Inferior parietal cortex (tissue), 1 donor: ENCODE measurements around the gene LRRC8E.
"Not testable (repeated sequence)": the region's sequence is repeated elsewhere in the genome, so short reads cannot be mapped to it uniquely, and the experiment has no call there.

Experiments used
- DNase-seq: peaks from one replicate; pipeline ENCODE4 v3.0.0-alpha.2; 2016; ENCODE audit errors: extremely low spot score

LRRC8E gene

DNA sequence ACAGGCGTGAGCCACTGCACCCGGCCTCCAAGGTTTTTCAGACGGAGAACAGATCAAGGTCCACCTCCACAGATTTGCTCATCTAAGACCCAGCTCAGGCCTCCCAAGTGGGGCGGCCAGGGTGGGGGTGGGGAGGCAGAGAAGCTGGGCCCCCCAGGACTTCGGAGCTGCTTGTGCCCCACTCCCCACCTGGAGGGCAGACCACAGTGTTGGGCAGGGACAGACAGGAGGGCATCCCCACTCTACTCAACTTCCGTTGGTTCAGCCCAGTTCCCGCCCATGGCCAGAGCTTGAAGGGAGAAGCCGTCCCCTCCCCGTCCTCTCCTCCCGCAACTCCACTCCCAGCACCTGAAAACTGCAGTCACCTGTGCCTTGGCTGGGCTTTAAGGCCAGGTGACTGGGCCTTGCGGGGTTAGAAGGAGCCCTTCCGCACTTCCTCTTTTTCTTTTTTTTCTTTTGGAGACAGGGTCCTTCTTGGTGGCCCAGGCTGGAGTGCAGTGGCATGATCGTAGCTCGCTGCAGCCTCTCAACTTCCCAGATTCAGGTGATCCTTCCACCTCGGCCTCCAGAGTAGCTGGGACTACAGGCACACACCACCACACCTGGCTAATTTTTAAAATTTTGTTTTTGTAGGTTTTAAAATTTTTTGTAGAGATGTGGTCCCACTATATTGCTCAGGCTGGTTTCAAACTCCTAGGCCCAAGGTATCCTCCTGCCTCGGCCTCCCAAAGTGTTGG is 734 bp upstream of the LRRC8E start:
- DNase-seq: no peak

DNA sequence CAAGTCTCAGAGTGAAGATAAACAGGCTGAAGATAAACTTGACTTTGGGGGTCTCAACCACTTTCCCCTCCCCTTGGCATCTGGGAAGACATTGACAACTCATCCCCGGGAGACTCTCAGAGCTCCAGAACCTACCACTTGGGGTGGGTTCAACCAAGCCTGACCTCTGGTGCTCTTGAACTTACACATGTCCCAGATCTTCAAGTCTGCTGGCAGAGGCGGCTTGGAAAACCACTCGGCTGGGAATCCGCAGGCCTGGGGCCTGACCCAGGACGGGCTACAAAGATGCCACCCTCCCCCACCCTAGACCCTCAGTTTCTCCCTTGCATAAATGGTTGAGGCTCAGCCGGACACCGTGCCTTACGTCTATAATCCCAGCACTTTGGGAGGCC is 512 bp downstream of the LRRC8E start:
- no peak for DNase-seq

DNA sequence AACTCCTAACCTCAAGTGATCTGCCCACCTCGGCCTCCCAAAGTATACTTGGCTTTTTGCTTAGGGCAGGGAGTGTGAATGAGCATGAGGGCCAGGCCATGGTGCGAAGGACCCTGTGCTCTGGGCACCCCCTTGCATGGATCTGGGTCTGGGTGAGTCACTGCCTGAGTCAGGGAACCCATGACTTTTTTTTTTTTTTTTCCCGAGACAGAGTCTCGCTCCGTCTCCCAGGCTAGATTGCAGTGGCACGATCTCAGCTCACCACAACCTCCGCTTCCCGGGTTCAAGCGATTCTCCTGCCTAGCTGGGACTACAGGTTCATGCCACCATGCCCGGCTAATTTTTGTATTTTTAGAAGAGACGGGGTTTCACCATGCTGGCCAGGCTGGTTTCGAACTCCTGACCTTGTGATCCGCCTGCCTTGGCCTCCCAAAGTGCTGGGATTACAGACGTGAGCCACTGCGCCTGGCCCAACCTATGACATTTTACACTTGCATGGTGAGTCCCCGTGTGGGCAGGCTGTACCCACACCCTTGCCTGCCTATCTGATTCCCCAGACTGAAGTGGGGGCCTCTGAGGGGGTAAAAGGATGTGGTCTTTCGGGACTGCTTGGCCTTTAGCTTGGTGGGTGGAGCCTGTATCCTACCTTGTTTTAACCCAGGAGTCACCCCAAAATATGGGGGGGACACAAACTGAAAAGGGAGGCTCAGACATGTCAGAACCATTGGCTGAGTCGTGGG is 5.2 kb downstream of the LRRC8E start:
- not testable (repeated sequence) for DNase-seq

DNA sequence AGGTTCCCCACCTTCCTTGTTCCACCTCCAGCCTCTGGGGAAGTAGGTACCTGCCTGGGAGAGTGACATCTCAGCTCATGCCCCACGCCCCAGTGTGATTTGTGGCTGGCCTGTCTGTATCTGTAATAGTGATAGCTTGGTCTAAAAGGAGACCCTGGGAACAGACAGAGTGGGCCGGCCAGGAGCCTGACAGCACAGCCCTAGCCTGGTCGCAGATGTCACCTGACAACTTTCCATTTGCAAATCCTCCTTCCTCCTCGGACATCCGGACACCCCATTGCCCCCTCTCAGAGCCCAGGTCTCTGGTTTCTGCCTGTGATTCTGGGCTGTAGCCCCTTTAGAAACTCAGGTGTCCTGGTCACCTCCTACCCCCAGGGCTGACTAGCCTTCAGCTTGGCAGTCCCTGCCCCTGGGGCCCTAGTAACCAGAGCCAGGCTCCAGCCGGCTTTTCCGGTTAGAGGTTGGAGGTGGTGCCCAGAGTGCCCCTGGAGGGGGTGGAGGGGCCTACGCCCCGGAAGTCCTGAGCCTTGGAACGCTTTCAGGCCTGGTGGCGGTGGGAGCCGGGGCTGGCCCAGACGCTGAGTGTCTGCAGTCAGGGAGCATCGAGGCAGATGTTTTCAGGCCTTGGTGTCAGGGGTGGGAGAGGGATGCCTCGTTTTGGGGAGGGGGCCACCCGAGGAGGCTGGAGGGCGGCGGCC is 6.5 kb downstream of the LRRC8E start:
- no peak for DNase-seq

DNA sequence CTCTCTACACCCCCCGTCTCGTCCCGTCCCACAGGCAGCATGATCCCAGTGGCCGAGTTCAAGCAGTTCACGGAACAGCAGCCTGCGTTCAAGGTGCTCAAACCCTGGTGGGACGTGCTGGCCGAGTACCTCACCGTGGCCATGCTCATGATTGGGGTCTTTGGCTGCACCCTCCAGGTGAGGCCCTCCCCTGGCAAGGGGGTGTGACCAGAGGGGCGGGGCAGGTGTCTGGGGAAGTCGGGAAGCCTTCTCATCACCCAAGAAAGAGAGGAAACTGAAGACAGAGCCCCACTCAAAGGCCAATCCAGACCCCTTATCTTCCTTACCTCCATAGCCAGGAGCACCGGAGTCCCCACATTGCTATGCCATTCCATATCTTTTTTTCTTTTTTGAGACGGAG is 7.3 kb downstream of the LRRC8E start:
- DNase-seq: no peak

DNA sequence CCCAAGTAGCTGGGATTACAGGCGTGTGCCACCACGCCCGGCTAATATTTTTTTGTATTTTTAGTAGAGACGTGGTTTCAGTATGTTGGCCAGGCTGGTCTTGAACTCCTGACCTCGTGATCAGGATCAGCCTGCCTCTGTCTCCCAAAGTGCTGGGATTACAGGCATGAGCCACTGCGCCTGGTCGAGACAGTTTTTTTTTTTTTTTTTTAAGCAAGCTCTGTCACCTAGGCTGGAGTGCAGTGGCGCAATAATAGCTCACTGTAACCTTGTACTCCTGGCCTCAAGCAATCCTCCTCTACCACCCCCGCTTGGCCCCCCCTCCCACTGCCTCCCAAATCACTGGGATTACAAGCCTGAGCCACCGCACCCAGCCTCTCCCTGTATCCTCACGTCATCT is 9.0 kb downstream of the LRRC8E start:
- no peak for DNase-seq

GRCh38 chr19:7898967-7899366 is 10.7 kb downstream of the LRRC8E start:
- no peak for DNase-seq

DNA sequence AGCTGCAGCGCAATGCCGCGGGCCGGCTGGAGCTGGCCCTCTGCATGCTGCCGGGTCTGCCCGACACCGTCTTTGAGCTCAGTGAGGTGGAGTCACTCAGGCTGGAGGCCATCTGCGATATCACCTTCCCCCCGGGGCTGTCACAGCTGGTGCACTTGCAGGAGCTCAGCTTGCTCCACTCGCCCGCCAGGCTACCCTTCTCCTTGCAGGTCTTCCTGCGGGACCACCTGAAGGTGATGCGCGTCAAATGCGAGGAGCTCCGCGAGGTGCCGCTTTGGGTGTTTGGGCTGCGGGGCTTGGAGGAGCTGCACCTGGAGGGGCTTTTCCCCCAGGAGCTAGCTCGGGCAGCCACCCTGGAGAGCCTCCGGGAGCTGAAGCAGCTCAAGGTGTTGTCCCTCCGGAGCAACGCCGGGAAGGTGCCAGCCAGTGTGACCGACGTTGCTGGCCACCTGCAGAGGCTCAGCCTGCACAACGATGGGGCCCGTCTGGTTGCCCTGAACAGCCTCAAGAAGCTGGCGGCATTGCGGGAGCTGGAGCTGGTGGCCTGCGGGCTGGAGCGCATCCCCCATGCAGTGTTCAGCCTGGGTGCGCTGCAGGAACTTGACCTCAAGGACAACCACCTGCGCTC is 11.6 kb downstream of the LRRC8E start:
- no peak for DNase-seq

DNA sequence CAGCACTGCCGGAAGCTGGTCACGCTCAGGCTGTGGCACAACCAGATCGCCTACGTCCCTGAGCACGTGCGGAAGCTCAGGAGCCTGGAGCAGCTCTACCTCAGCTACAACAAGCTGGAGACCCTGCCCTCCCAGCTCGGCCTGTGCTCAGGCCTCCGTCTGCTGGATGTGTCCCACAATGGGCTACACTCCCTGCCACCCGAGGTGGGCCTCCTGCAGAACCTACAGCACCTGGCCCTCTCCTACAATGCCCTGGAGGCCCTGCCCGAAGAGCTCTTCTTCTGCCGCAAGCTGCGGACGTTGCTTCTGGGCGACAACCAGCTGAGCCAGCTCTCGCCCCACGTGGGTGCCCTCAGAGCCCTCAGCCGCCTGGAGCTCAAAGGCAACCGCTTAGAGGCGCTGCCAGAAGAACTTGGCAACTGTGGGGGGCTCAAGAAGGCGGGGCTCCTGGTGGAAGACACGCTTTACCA is 12.1 kb downstream of the LRRC8E start:
- no peak for DNase-seq

DNA sequence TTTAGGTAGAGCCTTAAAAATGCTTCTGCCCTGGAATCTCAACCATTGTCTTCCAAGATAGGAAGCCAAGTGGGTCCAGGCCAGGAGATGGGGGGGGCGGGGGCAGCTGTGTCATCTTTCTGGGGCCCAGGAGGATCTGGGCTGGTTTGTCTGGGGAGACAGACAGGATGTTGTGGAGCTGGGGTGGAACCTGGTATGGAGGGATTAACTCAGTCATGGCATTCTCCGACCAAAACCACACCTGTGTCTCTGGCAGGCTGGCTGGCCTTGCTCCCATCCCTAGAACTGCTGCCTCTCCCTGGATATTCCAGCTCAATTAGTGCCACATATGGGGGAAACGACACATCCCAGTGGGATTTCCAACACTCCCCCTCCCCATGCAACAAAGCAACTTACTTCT is 12.6 kb downstream of the LRRC8E start:
- no peak for DNase-seq

GRCh38 chr19:7901337-7901736 is 13.0 kb downstream of the LRRC8E start:
- DNase-seq: no peak

DNA sequence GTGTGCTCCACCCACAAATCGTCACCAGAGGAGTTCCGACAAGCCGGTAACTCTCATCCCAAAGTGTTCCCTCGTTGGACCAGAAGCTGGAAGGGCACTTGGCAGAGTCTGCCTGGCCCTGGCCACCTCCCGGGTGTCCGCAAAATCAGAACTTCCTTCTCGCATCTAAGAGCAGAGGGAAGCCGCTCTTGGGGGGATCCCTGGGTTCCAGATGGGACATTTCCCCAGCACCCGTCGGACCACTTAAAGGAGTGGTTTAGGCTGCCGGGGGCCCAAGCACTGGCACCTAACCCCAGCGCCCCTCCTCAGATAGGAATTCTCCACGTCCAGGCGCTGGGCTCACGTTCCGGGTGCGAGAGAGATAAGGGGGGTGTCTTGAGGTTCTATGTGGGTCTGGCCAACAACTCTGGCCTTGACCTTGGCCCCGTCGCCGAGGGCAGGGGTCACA is 14.5 kb downstream of the LRRC8E start:
- DNase-seq: no peak

- DNase-seq: peak; percentile 99
Measured at GRCh38 chr19:7903244-7904073, 15.1 kb downstream of the LRRC8E start, which contains the start of gene MAP2K7. TSS of gene MAP2K7 (plus strand) at chr19:7903877. CDS start at chr19:7903945, 68 bp downstream.

DNA sequence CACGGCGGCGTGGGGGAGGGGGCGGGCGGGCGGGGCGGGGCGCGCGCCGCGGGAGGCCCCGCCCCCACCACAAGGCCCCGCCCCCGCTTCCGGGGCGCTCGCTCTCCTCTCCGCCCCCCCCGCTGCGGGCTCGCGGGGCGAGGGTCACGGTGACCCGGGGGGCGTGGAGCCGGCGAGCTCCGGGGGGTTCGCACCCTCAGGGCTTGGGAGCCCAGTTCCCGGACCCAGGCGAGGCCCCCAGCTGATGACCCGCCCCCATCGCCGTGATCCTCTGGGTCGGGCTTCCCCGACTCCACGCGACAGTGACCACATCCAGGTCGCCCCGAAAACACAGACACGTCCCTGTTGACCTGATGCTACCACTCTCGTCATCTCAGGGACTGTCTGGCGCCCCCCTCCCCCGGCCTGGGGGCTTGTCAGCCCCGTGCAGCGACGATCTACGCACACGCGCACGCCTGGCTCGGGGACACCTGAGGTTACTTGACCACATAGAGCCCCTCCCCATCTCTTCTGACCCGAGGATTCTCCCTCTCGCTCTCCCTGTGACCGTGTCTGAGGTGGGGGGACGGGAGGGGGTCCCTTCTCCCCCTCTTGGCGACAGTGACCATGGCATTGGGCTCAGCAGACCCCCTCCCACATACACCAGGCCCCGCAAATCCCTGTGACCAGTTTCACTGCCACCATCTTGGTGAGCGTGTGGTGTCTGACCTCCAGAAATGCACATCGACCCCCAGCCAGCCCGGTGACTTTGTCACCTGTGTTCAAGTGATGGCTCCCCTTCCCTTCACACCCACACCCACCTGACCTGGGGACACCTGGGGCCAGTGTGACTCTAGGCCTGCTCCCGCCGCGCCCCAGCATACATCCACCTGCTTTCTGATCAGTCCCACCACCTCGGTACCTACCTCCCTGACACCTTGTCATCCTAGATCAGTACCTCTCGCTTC is 16.0 kb downstream of the LRRC8E start:
- DNase-seq: no peak

DNA sequence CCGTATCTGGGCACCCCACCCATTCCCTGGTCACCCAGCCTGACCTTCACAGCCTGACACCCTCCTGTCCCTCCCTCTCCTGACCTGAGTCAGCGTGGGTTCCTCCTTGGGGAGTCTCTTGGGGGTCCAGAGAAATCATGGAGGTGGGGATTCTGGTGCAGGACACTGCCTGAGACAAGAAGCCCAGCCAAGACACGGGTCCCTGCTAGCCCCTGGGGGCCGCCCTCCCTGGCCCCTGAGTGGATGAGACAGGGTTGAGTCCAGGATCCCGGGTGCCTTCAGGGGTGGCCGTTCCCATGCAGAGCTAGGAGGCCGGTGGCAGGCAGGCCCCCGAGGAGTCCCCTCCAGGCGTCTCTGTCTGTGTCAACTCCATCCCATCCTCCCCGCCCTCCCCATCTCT is 17.0 kb downstream of the LRRC8E start:
- no peak for DNase-seq

- DNase-seq: no peak
Measured at GRCh38 chr19:7905859-7906258, 17.5 kb downstream of the LRRC8E start.

- no peak for DNase-seq
Measured at GRCh38 chr19:7907122-7907521, 18.8 kb downstream of the LRRC8E start.

DNA sequence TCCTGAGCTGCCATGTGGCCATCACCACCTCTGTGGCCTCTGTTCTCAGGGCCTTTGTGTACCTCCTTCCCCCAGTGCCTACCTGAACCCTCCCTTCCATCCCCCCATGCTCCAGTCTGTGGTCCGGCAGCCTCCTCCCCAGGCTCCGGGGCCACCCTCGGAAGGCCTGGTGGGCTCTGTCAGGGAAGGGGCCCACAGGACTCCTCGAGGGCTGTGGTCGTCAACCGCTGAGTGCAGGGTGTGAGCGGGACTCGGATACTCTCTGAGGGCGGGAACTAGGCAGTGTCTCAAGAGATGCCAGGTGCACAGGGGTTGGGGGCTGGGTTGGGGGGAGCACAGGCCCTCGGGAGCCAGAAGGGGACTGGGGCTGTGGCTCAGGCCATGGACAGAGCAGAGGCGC is 19.2 kb downstream of the LRRC8E start:
- DNase-seq: no peak

GRCh38 chr19:7908078-7908699 is 19.9 kb downstream of the LRRC8E start:
- DNase-seq: no peak
